ENCODE measurements around the gene ASTN1.

The ASTN1 gene

DNA sequence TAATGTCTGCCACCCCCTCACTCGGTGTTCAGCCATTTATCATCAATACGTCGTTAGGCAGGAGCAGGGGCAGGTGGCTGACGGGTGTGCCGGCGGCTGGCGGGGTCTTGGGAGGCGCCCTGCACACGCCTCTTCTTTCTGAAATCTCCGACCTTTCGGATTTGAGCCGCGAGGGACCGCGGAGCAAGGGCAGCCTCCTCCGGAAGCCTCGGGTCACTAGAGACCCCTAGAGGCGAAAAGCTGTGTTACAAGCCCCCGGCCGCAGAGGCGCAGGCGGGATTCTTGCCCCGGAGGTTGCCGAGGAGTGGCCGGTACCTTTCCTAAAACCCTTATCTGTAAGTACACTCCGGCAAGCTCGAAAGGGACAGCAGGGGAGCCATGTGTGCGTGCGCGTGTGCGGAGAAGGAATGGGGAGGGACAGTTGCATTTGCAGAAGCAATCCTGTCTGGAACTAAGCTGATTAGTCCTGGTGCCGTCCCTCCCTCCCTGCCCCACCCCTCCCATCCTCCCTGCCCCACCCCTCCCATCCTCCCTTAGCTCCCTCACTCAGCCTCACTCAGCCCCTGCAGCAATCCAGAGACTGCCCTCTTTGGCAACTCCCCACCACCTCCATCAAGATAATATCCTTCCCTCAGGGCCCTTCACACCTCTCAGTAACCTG, 17.2 kb upstream of the ASTN1 start:
- DNase-seq: peak; percentile 92
- H3K36me3 Mint-ChIP-seq (ENCODE audit: low read depth): no peaks in the 10 kb centered on the region
- H3K27me3 Mint-ChIP-seq (ENCODE audit: low read depth, poor library complexity): peaks cover 63% of the 10 kb centered on the region
- no peak overlapping the region for H3K27ac Mint-ChIP-seq
- peaks cover 12% of the 10 kb centered on the region for H3K9me3 Mint-ChIP-seq
- peaks cover 20% of the 10 kb centered on the region for H3K4me1 Mint-ChIP-seq
- TF ChIP-seq, protein P1, sequence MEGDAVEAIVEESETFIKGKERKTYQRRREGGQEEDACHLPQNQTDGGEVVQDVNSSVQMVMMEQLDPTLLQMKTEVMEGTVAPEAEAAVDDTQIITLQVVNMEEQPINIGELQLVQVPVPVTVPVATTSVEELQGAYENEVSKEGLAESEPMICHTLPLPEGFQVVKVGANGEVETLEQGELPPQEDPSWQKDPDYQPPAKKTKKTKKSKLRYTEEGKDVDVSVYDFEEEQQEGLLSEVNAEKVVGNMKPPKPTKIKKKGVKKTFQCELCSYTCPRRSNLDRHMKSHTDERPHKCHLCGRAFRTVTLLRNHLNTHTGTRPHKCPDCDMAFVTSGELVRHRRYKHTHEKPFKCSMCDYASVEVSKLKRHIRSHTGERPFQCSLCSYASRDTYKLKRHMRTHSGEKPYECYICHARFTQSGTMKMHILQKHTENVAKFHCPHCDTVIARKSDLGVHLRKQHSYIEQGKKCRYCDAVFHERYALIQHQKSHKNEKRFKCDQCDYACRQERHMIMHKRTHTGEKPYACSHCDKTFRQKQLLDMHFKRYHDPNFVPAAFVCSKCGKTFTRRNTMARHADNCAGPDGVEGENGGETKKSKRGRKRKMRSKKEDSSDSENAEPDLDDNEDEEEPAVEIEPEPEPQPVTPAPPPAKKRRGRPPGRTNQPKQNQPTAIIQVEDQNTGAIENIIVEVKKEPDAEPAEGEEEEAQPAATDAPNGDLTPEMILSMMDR (IDR thresholded peaks at IDR 0.05): peak; percentile 89
- peak overlapping the region; percentile 71 for H3K4me3 Mint-ChIP-seq

DNA sequence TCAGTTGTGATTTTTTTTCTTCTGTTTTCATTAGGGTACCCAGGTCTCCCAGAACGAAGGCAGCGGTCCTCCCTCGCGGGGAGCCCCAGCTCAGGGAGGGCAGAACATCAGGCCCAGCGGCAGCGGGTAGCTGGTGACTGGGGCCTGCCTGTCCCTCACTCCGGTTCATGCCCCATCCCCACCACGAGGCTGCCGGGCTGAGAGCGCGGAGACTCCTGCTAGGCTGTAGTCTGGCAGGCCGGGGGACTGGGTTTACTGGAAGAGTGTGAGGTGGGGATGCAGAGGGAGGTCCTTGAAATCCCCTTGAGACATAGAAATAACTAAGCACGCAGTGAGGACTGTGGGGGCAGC, 16.7 kb upstream of the ASTN1 start:
- Mint-ChIP-seq H3K36me3 (ENCODE audit: low read depth) (no peaks in the 10 kb centered on the region), H3K9me3 (peaks cover 12% of the 10 kb centered on the region), H3K4me1 (peaks cover 20% of the 10 kb centered on the region), H3K4me3 (peak overlapping the region; percentile 71), H3K27me3 (ENCODE audit: low read depth, poor library complexity) (peaks cover 64% of the 10 kb centered on the region), H3K27ac (no peak overlapping the region)
- DNase-seq: no peak
- TF ChIP-seq, protein P1 (IDR thresholded peaks at IDR 0.05): no peak

- Mint-ChIP-seq H3K4me3 (no peak overlapping the region), H3K27ac (no peak overlapping the region), H3K27me3 (ENCODE audit: low read depth, poor library complexity) (peaks cover 44% of the 10 kb centered on the region), H3K9me3 (peaks cover 11% of the 10 kb centered on the region), H3K4me1 (peaks cover 12% of the 10 kb centered on the region), H3K36me3 (ENCODE audit: low read depth) (no peaks in the 10 kb centered on the region)
- DNase-seq: no peak
- TF ChIP-seq, protein P1 (IDR thresholded peaks at IDR 0.05): no peak
Observed at GRCh38 chr1:177174921-177175634, 10.6 kb upstream of the ASTN1 start.

DNA sequence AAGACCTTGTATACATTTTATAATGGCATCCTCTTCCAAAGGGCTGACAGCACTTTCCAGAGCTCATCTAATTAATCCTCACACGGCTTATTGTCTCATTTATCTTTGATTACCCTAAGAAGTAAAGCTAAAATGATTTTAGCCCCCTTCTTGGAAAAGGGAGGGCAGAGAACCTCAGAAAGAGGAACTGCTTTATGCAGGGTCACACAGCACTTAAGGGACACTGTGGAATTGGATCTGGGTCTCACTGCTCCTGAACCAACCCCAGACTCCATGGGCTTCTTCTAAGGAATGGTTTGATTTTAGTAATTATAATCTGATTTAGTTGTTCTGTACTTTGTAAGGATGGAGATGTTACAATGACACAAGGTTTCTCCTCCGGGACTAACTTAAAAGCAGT, 9.5 kb upstream of the ASTN1 start:
- Mint-ChIP-seq H3K9me3 (peaks cover 11% of the 10 kb centered on the region), H3K4me3 (no peak overlapping the region), H3K27ac (no peak overlapping the region), H3K4me1 (peaks cover 12% of the 10 kb centered on the region), H3K36me3 (ENCODE audit: low read depth) (no peaks in the 10 kb centered on the region), H3K27me3 (ENCODE audit: low read depth, poor library complexity) (peaks cover 33% of the 10 kb centered on the region)
- TF ChIP-seq, protein P1 (IDR thresholded peaks at IDR 0.05): no peak
- DNase-seq: no peak

- no peak overlapping the region for H3K27ac Mint-ChIP-seq
- DNase-seq: no peak
- peaks cover 22% of the 10 kb centered on the region for H3K27me3 Mint-ChIP-seq (ENCODE audit: low read depth, poor library complexity)
- H3K36me3 Mint-ChIP-seq (ENCODE audit: low read depth): no peaks in the 10 kb centered on the region
- H3K9me3 Mint-ChIP-seq: peaks cover 7% of the 10 kb centered on the region
- TF ChIP-seq, protein P1 (IDR thresholded peaks at IDR 0.05): no peak
- H3K4me3 Mint-ChIP-seq: no peak overlapping the region
- peaks cover 12% of the 10 kb centered on the region for H3K4me1 Mint-ChIP-seq
Observed at GRCh38 chr1:177172866-177173265, 8.4 kb upstream of the ASTN1 start.

GRCh38 chr1:177172272-177172671, 7.8 kb upstream of the ASTN1 start:
- Mint-ChIP-seq H3K36me3 (ENCODE audit: low read depth) (no peaks in the 10 kb centered on the region), H3K4me1 (peaks cover 12% of the 10 kb centered on the region), H3K4me3 (no peak overlapping the region), H3K27me3 (ENCODE audit: low read depth, poor library complexity) (peaks cover 16% of the 10 kb centered on the region), H3K27ac (no peak overlapping the region), H3K9me3 (peaks cover 3% of the 10 kb centered on the region)
- DNase-seq: no peak
- TF ChIP-seq, protein P1 (IDR thresholded peaks at IDR 0.05): no peak

Measured in nephron progenitor cell (in vitro differentiated cells).